ENCODE data around the gene ATXN1.

ATXN1 gene

DNA sequence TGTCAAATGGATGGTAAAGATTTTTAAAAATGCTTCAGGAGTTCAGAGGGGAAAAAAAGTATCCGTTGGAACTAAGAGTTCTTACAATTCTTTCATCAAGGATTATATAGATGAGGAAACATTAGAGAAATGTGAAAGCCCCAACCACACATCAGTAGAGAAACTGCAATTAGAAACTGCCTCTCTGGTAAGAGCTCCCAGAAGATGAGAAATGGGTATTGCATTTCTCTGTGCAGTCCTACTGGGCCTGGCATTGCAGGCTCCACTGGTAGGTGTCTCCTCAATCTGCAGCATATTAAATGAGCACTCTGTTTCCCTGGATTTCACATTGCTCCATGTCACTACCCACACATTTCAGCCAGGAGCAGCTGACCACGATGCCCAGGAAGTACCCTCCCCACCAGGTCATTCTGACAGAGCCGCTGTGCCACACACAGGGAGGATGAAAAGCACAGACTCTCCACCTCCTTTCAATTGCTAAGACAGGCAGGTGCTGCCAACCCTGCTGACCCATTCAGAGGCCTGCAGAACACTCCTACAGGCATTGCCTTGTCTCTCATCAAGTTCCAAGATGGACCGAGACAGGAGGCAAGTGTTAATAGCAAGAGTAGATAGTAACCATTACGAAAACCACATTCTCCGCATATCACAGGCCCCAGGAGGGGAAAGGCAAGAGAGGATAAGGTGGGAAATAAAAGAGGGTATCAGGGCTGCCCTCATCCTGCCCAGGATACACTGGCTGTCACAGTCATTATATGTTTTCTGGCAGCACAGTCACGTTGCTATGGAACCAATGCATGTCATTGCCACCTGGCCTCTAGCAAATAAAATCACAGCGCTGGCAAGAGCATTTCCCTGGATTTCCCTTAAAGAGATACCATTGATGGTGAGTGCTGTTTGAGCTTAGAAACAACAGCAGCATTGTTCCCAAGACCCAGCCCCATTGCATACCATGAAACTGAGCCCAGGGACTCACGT, 241.7 kb downstream of the ATXN1 start:
- no peak for DNase-seq

DNA sequence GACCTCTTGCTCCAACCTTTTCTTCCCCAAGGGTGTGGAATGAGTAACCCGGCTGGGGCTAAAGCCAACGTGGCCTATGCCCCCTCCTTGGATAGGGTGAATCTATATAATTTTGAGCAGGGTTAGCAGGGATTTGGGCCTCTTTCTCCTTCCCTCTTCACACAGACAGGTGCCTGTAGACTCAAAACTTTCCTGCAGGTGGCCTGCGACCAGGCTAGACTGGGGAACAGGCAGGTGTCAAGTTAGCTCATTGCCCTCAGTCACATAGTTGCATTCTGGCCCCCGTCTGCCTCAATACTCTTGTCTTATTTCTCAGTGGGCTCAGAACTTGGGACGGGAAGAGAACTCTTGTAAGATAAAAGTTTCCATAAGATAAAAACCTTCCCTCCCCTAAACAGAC, 243.0 kb downstream of the ATXN1 start:
- DNase-seq: no peak

- peak; percentile 52 for DNase-seq
These were observed 247.0 kb downstream of the ATXN1 start for GRCh38 chr6:16514249-16514648.

- no peak for DNase-seq
These were observed 248.5 kb downstream of the ATXN1 start for GRCh38 chr6:16512544-16513290.

DNA sequence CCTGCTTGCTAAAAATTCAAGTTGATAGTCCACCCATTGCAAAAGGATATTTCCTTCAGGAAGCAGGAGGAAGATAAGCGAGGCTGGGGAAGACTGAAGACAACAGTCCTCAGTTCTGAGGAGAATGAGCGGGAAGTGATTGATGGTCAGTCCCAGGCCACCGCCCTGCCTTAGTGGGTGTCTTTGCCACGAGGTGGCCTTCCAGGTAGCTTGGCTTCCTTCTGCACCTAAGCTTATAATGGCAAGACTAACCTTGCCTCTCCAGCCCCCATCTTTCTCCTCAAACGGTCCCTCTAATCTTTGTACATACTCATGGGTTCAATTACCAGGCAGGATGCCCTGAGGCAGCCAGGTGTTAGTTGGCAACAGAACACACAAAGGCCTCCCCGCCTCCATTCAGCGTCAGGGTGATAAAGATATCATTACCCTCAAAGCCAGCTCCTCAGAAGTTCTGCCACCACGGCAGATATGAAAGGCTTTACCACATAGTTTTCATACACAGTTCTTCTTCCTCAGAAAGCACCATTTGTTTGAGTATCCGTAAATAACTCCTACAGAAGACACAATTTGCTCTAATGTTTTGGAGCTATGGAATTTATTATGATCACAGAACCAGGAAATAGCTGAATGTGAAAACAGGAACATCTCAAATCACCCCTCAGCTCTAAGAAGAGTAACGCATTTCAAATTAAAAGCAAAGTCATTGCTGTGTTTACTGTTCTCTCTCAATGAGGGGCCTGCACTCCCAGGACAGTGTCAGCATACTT, 249.4 kb downstream of the ATXN1 start:
- DNase-seq: no peak

DNA sequence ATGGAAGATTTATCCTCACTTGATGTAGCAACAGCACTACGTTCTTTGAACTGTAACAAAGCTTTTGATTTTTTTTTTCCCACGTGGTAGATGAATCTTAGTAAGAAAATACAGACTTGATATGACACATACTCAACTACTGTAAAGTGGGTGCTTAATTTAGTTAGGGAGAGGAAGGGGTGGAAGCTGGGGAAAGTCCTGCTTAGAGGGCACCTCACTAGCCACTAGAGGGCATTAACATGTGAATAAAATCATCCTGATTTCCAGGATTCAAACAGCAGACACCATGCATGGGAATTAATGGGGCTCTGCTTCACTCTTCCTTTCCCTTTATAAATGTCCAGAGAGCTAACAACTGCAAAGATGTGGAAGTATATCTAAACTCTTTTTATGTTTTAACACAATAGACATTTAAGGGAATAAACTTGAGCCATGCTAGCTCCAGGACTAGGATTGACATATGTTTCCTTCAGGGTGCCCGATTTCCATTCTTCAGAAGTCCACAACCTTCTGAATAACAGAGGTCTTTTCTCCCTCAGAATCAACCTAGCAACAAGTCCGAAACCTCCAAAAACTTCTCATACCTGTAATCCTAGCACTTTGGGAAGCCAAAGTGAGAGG, 250.1 kb downstream of the ATXN1 start:
- peak; percentile 69 for DNase-seq

GRCh38 chr6:16510245-16510644, 251.0 kb downstream of the ATXN1 start:
- no peak for DNase-seq

GRCh38 chr6:16508959-16509358, 252.3 kb downstream of the ATXN1 start:
- no peak for DNase-seq

GRCh38 chr6:16505711-16506357, 255.4 kb downstream of the ATXN1 start:
- DNase-seq: peak; percentile 81

GRCh38 chr6:16504609-16505008, 256.7 kb downstream of the ATXN1 start:
- DNase-seq: no peak

DNA sequence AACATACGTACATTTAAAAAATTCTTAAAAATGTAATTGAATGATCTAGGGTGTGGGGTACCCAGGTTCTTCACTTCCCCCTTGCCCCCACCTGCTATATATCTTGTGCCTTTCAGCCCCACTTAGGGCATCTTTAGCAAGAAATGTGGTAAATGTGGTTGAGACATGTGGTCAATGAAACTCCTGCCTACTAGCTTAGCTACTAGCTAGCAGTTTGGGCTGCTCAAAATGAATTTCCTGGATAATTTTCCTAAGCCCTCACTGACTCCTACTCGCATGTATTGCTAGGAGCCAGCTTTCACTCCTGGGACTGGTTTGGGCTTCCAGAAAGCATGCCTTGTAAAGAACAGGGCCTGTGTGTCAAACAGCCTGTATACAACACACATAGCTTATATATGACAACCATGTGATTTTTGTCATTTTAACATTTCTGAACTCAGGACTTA, 257.3 kb downstream of the ATXN1 start:
- no peak for DNase-seq

DNA sequence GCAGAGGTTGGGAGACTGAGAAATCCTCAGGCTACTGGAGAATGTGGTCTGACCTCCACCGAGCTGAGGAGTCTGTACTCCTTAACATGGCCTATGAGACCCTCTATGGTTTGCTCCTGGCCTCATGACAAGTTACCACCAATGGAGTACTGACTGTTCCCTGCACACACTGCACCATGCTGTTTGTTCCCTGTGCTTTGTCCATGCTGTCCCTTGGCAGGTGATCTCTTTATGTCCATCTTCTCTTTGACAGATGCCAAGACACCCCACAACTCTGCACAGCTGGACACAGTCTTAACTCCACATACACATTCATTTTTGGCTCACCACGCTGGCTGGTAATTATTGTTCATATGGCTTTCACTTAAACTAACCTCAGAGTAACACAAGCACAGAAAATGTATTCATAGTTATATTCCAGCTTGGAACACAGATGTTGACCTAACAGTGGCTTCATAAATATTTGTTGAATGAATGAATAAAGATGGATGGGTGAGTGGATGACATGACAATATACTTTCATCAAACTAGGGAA, 258.0 kb downstream of the ATXN1 start:
- no peak for DNase-seq

GRCh38 chr6:16498957-16499356, 262.3 kb downstream of the ATXN1 start:
- DNase-seq: no peak

GRCh38 chr6:16498237-16498636, 263.0 kb downstream of the ATXN1 start:
- no peak for DNase-seq

DNA sequence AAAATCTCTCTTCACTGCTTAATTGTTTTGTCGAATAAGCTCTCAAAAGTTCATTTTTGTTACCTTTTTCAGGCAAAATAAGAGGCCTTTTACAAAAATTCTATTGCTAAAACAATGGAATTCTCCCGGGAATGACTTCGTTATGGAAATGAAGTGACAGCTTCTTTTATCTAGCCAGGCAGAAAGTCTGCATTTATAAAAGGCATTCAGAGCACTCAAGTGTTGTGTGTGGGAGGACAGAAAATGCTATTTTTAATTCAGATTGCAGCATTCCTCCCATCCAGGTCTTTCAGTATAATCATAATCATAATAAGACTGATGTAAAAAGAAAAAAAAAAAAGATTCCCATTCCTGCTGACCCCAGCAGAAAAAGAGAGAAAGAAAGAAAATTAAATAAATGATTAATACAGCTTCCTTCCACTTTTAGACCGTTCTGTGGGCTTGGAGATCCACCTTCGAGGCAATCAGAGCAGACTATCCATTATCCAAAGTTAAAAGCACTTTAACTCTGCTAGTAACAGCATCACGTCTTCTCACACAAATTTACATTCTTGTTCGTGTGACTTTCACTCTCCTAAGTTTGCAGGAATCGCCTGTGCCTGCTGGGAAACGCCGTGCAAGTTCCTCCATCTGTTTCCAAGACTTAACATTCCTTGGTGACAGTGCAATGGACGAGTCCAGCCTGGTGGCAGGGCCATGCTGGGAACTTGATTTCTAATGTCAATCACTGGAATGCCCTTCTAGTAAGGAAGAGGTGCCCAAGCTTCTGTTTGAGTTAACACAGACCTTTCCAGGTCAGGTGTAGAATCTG, 264.1 kb downstream of the ATXN1 start:
- no peak for DNase-seq

- DNase-seq: no peak
These were observed 265.1 kb downstream of the ATXN1 start for GRCh38 chr6:16496210-16496609.

- no peak for DNase-seq
These were observed 266.5 kb downstream of the ATXN1 start for GRCh38 chr6:16494793-16495192.

GRCh38 chr6:16493802-16494201, 267.5 kb downstream of the ATXN1 start:
- DNase-seq: no peak

DNA sequence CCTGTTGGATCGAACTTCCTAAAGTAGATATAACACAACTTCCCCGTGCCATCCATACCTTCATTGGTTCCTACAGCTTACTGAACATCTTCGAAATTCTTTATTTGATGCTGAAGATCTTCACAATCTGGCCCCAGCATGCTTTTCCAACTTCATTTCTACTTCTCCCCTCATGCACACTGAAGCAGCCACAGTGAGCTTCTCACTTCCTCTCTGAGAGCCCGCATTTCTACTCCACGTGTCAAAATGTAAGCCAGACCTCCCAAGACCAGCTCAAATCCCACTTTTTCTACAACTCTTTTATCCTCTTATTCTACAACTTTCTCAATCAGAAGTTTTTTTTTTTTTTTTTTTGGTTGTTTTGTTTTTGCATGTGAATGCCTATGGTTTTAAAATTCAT, 268.1 kb downstream of the ATXN1 start:
- no peak for DNase-seq

DNA sequence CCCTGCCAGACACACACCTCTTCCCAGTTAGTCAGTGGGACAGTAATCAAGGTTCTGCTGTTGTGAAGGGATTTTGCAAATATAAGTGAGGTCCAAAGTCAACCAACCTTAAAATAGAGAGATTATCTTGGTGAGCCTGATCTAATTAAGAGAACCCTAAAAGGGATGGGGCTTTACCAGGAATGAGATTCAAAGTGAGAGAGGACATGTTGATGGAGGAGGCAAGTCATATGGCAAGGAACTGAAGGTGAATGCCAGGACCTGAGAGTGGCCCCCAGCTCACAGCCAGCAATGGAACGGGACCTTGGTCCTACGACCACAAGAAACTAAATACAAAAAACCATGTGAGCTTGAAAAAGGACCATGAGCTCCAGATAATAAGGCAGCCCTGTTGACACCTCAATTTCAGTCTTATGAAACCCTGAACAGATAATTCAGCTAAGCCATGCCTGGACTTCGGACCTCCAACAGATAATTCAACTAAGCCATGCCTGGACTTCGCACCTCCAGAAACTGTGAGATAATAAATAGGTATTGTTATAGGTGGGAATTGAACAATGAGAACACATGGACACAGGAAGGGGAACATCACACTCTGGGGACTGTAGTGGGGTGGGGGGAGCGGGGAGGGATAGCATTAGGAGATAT, 269.5 kb downstream of the ATXN1 start:
- no peak for DNase-seq

Measured in suppressor macrophage treated with lipopolysaccharide for 4 hours (primary cell).